ENCODE results near the gene CD40. TPM values are rescaled to one million over a fixed set of nuclear protein-coding genes. Genes with fewer than 3 reads are reported as not detected.
"Not testable (repeated sequence)": the region's sequence is repeated elsewhere in the genome, so short reads cannot be mapped to it uniquely, and the experiment has no call there.

CD40 gene
- total and polyA plus RNA-seq, 5 donors: 9.7 to 19.0 (median 11.6) TPM

DNA sequence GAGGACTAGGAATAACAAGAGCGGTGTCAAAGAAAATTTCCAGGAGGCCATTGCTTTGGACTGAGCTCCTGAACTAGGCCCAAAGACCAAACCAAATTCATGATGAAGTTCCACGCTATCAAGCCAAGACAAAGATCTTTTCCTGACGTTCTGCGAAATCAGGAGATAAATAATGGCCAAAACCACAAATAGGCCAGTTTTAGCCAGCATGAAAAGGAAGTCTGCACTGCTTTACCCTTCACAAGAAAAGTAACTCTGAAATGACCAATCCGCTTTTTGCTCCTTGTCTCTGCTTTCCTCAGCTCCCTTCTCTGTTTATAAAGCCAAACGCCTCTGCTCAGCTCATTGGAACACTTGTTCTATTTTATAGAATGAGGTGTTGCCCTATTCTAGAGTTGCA is 35.0 kb upstream of the CD40 start:
- ATAC-seq: no peak
- WGBS: 59% methylated on average over 6 of the region's 6 CpGs
- intact Hi-C loops (cut with DNase I): loop anchor here in 1 of 4 donors (10.0 kb wide), 1 partner anchor 58 kb away; the partner anchor contains the start of gene SLC12A5

DNA sequence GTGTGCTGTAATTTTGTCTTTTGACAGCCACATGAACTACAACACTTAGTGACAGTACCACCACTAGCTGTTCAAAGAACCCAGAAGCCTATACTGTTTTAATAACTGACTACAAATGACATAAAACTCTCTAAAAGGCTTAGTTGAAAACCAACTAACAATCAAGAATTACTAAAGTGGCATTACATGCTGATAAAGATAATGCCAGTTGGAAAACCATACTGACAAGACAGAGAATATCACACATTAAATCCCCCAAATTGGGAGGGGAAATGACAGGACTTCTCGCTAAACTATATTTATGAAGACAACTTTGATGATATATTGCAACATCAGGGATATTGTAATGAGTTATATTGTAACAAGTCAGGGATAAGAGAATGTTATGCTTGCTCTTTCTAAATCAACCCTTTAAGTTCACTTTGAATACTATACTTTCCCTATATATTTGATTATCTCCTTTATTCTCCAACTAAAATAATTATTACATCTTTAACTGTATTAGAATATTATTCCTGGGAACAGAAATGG is 34.5 kb upstream of the CD40 start:
- peaks cover 12% of the 10 kb centered on the region for H3K4me1 ChIP-seq (ENCODE audit: control insufficient read depth, insufficient read depth, low read length)
- intact Hi-C loops (cut with DNase I): loop anchor here in 1 of 4 donors (10.0 kb wide), 1 partner anchor 59 kb away; the partner anchor contains the start of gene SLC12A5

More for the DNA sequence above, 35.0 kb upstream of the CD40 start:
- H3K27me3 ChIP-seq (ENCODE audit: control insufficient read depth, insufficient read depth): no peaks in the 10 kb centered on the region
- H3K4me3 ChIP-seq (ENCODE audit: low read length): no peak overlapping the region
- no peak for DNase-seq
- H3K27ac ChIP-seq (ENCODE audit: low read length): no peak overlapping the region
- peaks cover 9% of the 10 kb centered on the region for H3K4me1 ChIP-seq (ENCODE audit: control insufficient read depth, insufficient read depth, low read length)
- H3K9me3 ChIP-seq (ENCODE audit: control insufficient read depth, low read length): no peaks in the 10 kb centered on the region

DNA sequence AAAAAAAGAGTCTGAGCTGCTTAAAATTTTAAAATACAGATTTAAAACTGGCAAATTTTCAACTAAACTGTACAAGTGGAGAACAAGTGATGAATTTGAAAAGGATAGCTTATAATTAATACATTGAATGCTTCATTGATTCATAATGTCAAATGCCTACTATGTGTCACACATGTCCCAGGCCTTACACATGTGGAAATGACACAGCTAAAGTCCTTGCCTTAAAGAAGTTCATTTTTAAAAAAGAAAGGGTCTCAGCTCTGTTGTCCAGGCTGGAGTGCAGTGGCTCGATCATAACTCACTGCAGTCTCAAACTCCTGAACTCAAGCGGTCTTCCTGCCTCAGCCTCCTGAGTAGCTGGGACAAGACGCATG is 33.3 kb upstream of the CD40 start:
- Histone ChIP-seq H3K27me3 (ENCODE audit: control insufficient read depth, insufficient read depth) (no peaks in the 10 kb centered on the region), H3K4me3 (ENCODE audit: low read length) (no peak overlapping the region), H3K9me3 (ENCODE audit: control insufficient read depth, low read length) (no peaks in the 10 kb centered on the region), H3K27ac (ENCODE audit: low read length) (no peak overlapping the region), H3K4me1 (ENCODE audit: control insufficient read depth, insufficient read depth, low read length) (peaks cover 12% of the 10 kb centered on the region)
- DNase-seq: no peak
- ATAC-seq: no peak
- WGBS: 81% methylated on average over 3 of the region's 3 CpGs
- intact Hi-C loops (cut with DNase I): loop anchor here in 1 of 4 donors (10.0 kb wide), 1 partner anchor 60 kb away; the partner anchor contains the start of gene SLC12A5

More for the DNA sequence above, 34.5 kb upstream of the CD40 start:
- Histone ChIP-seq H3K4me3 (ENCODE audit: low read length) (no peak overlapping the region), H3K9me3 (ENCODE audit: control insufficient read depth, low read length) (no peaks in the 10 kb centered on the region), H3K27ac (ENCODE audit: low read length) (no peak overlapping the region), H3K27me3 (ENCODE audit: control insufficient read depth, insufficient read depth) (no peaks in the 10 kb centered on the region)
- DNase-seq (no peak), ATAC-seq (no peak)
- 92% methylated on average over 1 of the region's 1 CpG for WGBS

DNA sequence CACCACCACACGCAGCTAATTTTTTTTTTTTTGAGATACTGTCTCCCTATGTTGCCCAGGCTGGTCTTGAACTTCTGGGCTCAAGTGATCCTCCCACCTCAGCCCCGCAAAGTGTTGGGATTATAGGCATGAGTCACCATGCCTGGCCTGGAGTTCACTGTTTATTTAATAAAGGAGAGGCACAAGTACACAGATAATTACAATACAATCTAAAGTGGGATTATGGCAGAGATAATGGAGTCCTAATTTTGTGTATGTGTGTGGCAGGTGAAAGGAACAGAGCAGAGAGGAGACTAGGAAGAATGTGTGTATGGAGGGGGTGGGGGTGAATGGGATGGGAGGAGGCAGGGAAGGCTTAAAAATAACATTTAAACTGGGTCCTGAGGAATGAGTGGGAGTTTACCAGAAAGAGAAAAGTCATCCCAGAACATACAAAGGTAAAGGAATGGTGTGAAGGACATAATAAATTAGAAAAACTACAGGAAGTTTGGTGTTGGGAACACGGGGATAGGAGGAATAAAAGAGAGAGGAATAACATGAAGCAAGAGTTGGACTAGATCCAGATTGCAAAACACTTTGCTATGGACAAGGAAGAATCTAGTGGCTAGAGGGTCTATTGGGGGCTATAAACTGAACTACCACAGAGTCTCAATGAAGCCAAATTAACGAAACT is 32.8 kb upstream of the CD40 start:
- WGBS: 47% methylated on average over 4 of the region's 4 CpGs

DNA sequence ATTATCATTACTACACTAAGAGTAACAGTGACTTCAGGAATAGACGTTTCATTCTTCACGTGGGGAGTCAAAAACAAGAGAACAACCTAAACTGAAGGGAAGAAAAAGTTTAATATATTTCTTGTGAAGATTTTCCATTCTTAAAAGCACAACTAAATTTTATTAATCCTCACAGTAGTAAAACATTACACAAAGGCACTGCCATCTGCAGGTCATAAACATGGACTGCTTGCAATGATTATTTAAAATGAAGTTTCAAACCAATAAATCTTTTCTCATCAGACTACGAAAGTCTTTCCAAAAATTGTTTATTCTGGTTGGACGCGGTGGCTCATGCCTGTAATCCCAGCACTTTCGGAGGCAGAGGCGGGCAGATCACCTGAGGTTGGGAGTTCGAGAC is 31.0 kb upstream of the CD40 start:
- intact Hi-C loops (cut with DNase I): loop anchor here in 1 of 4 donors (10.0 kb wide), 1 partner anchor 62 kb away; the partner anchor contains the start of gene SLC12A5
- no peak for ATAC-seq
- no peaks in the 10 kb centered on the region for H3K27me3 ChIP-seq (ENCODE audit: control insufficient read depth, insufficient read depth)
- peaks cover 12% of the 10 kb centered on the region for H3K4me1 ChIP-seq (ENCODE audit: control insufficient read depth, insufficient read depth, low read length)
- no peaks in the 10 kb centered on the region for H3K9me3 ChIP-seq (ENCODE audit: control insufficient read depth, low read length)
- no peak overlapping the region for H3K27ac ChIP-seq (ENCODE audit: low read length)
- H3K4me3 ChIP-seq (ENCODE audit: low read length): no peak overlapping the region
- 59% methylated on average over 8 of the region's 8 CpGs for WGBS
- no peak for DNase-seq

More for the DNA sequence above, 32.8 kb upstream of the CD40 start:
- Histone ChIP-seq H3K27ac (ENCODE audit: low read length) (no peak overlapping the region), H3K4me1 (ENCODE audit: control insufficient read depth, insufficient read depth, low read length) (peaks cover 12% of the 10 kb centered on the region), H3K27me3 (ENCODE audit: control insufficient read depth, insufficient read depth) (no peaks in the 10 kb centered on the region), H3K4me3 (ENCODE audit: low read length) (no peak overlapping the region), H3K9me3 (ENCODE audit: control insufficient read depth, low read length) (no peaks in the 10 kb centered on the region)
- DNase-seq: no peak
- ATAC-seq: no peak
- intact Hi-C loops (cut with DNase I): loop anchor here in 1 of 4 donors (10.0 kb wide), 1 partner anchor 61 kb away; the partner anchor contains the start of gene SLC12A5

DNA sequence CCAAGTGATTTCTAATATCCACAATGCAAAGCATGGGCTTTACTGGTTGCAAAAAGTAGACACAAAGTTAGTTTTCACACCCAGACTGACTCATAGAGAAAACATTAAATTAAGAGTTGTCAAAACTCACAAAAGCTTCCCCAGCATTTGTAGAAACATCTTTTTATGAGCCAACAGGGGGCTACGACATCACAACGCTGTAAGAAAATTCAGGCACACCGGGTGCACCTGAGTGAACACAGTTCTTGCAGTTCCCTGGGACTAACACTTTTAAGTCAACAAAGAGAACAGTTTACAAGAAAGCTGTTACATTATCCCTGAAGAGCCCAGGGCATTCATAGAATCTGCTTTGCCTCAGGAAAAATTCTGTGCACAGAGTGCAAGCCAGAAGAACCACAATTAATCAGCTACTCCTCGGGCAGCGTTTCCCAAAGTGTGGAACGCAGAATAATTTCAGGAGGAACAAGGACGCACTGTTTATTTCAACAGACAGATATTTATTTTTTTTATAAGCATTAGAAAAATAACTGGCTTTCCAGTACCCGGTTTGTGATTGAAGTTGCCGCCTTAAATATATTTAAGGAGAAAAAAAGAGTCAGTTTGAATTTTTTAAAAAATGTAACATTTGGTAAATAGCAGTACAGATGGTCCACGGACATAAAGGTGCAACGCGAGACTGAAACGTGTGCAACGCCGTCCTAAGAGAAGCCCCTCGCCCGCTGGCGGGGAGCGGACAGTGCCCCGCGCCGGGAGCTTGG is 29.5 kb upstream of the CD40 start:
- no peaks in the 10 kb centered on the region for H3K27me3 ChIP-seq (ENCODE audit: control insufficient read depth, insufficient read depth)
- 4% methylated on average over 22 of the region's 22 CpGs for WGBS
- intact Hi-C loops (cut with DNase I): loop anchor here in 1 of 4 donors (10.0 kb wide), 1 partner anchor 64 kb away; the partner anchor contains the start of gene SLC12A5
- no peak for ATAC-seq
- H3K27ac ChIP-seq (ENCODE audit: low read length): peak overlapping the region; percentile 99
- peak overlapping the region; percentile 79 for H3K4me3 ChIP-seq (ENCODE audit: low read length)
- no peak for DNase-seq
- H3K9me3 ChIP-seq (ENCODE audit: control insufficient read depth, low read length): no peaks in the 10 kb centered on the region
- peaks cover 8% of the 10 kb centered on the region for H3K4me1 ChIP-seq (ENCODE audit: control insufficient read depth, insufficient read depth, low read length)

DNA sequence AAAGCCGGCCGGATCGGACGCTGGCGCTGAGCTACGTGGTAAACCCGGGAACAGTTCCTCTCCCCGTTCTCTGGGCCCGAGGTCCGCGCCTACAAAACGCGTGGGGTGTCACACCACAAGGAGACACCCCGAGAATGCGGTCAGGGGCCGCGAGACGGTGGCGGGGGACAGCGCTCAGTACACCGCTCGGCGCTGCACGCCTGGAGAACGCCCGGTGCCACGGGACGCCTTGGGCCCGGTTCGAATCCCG is 29.0 kb upstream of the CD40 start:
- ATAC-seq (peak; percentile 44 to 65), DNase-seq (no peak)
- peak overlapping the region; percentile 99 for H3K27ac ChIP-seq (ENCODE audit: low read length)
- no peaks in the 10 kb centered on the region for H3K9me3 ChIP-seq (ENCODE audit: control insufficient read depth, low read length)
- intact Hi-C loops (cut with DNase I): loop anchor here in 1 of 4 donors (10.0 kb wide), 1 partner anchor 64 kb away; the partner anchor contains the start of gene SLC12A5
- peak overlapping the region; percentile 79 for H3K4me3 ChIP-seq (ENCODE audit: low read length)
- WGBS: under 1% methylated on average over 31 of the region's 31 CpGs
- H3K4me1 ChIP-seq (ENCODE audit: control insufficient read depth, insufficient read depth, low read length): peaks cover 8% of the 10 kb centered on the region
- no peaks in the 10 kb centered on the region for H3K27me3 ChIP-seq (ENCODE audit: control insufficient read depth, insufficient read depth)

DNA sequence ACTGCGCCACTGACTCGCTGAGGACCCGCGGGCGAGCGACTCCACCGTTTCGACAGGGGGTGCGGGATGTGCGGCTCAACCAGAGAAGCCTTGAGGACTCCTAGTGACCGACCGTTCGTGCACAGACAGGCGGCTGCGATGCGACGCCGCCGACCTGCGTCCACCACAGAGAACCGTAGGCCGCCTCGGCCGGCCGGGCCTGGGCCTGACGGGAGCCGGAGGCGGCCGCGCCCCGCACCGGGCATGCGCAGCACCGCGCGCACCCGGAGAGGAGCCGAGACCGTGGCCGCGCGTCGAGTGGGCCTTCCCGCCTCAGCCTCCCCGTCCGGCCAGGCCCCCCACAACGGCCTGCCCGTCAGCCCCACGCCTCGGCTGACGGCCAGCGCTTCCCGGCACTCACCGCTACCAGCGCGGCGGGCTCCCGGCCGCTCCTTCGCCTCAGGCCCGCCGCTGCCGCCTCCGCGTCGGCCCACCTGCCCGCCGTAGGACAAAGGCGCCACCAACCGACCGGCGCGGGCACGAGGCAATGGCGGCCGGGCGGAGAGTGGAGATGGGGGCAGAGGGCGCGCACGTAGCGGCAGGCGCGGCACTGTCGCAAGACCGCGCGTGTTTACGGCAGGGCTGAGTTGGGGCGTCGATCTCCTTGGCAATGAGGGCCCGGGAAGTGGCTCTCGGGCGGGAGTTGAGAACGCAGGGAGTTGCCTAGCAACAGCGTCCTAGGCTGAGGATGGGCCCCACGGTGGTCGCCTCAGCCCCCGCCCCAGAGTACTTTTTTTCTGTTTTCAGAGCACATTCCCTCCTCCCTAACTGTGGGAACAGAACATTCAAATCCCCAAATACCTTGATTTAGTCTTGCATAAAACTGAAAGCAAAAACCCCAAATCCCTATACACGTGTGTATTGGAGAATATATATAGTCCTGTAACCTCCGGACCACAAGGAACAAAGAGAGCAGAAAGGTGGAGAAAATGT is 28.4 kb upstream of the CD40 start, which contains the start of gene NCOA5:
TSS of gene NCOA5 (minus strand) at position 546 of the 972 bp plus-strand sequence. CDS start 10,538 bp downstream, outside the sequence.
- DNase-seq (peak; percentile 97 to 99 (median 98)), ATAC-seq (peak; percentile 98 to 99)
- intact Hi-C loops (cut with DNase I): loop anchor here in 1 of 4 donors (10.0 kb wide), 1 partner anchor 65 kb away; the partner anchor contains the start of gene SLC12A5
- no peaks in the 10 kb centered on the region for H3K9me3 ChIP-seq (ENCODE audit: control insufficient read depth, low read length)
- peak within 1 kb of the TSS; percentile 99 for H3K27ac ChIP-seq (ENCODE audit: low read length)
- no peaks in the 10 kb centered on the region for H3K27me3 ChIP-seq (ENCODE audit: control insufficient read depth, insufficient read depth)
- under 1% methylated on average over 100 of the region's 100 CpGs for WGBS
- peaks cover 8% of the 10 kb centered on the region for H3K4me1 ChIP-seq (ENCODE audit: control insufficient read depth, insufficient read depth, low read length)
- peak within 1 kb of the TSS; percentile 79 for H3K4me3 ChIP-seq (ENCODE audit: low read length)

DNA sequence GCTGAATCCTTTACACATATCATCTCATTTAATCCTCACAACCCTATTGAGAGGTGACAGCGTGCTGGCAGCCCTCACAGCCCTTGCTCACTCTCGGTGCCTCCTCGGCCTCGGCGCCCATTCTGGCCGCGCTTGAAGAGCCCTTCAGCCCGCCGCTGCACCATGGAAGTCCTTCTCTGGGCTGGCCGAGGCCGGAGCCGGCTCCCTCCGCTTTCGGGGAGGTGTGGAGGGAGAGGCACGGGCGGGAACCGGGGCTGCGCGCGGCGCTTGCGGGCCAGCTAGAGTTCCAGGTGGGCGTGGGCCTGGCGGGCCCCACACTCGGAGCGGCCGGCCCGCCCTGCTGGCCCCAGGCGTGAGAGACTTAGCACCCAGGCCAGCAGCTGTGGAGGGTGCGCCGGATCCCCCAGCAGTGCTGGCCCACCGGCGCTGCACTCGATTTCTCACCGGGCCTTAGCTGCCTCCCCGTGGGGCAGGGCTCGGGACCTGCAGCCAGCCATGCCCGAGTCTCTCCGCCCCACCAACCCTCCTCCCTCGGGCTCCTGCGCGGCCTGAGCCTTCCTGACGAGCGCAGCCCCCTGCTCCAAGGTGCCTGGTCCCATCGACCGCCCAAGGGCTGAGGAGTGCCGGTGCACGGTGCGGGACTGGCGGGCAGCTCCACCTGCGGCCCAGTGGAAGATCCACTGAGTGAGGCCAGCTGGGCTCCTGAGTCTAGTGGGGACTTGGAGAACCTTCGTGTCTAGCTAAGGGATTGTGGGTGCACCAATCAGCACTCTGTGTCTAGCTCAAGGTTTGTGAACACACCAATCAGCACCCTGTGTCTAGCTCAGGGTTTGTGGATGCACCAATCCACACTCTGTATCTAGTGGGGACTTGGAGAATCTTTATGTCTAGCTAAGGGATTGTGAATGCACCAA is 26.2 kb upstream of the CD40 start:
- H3K4me1 ChIP-seq (ENCODE audit: control insufficient read depth, insufficient read depth, low read length): not testable (repeated sequence)
- peak in 1 of 3 donors; percentile 47 for DNase-seq

More for the DNA sequence above, 26.2 kb upstream of the CD40 start:
- H3K27me3 ChIP-seq (ENCODE audit: control insufficient read depth, insufficient read depth); H3K4me3 ChIP-seq (ENCODE audit: low read length); H3K27ac ChIP-seq (ENCODE audit: low read length); intact Hi-C loops (cut with DNase I); H3K9me3 ChIP-seq (ENCODE audit: control insufficient read depth, low read length); ATAC-seq: not testable (repeated sequence)
- 95% methylated on average over 52 of the region's 52 CpGs for WGBS
